Measurements from ENCODE around the gene GALK2. TPM values are rescaled to one million over a fixed set of nuclear protein-coding genes. Genes with fewer than 3 reads are reported as not detected.
A peak's percentile ranks its signal among the peaks of the same experiment; 100 is the strongest.
"Not testable (repeated sequence)": the region's sequence is repeated elsewhere in the genome, so short reads cannot be mapped to it uniquely, and the experiment has no call there.

The GALK2 gene
- total RNA-seq, 1 donor from 2014 or later, result 23.5 TPM

- intact Hi-C loops (cut with micrococcal nuclease), result loop anchor here (5.0 kb wide), 5 partner anchors 48 to 1078 kb away; partner anchors contain the start of genes DTWD1 and FAM227B
- H3K36me3 Mint-ChIP-seq (ENCODE audit: low read depth), result peaks cover 23% of the 10 kb centered on the region
- peaks cover 12% of the 10 kb centered on the region for H3K4me1 Mint-ChIP-seq (ENCODE audit: low read depth)
- no peak overlapping the region for H3K27ac Mint-ChIP-seq
- no peak overlapping the region for H3K4me3 Mint-ChIP-seq
- no peak for DNase-seq (ENCODE audit: low spot score)
- H3K27me3 Mint-ChIP-seq (ENCODE audit: insufficient read depth), result no peaks in the 10 kb centered on the region
- H3K9me3 Mint-ChIP-seq, result no peaks in the 10 kb centered on the region
These were observed 69.1 kb downstream of the GALK2 start for GRCh38 chr15:49239105-49239504.

- no peak for DNase-seq (ENCODE audit: low spot score)
- Mint-ChIP-seq H3K36me3 (ENCODE audit: low read depth) (peaks cover 34% of the 10 kb centered on the region), H3K4me1 (ENCODE audit: low read depth) (no peaks in the 10 kb centered on the region), H3K4me3 (no peak overlapping the region), H3K27me3 (ENCODE audit: insufficient read depth) (no peaks in the 10 kb centered on the region), H3K9me3 (no peaks in the 10 kb centered on the region), H3K27ac (no peak overlapping the region)
- intact Hi-C loops (cut with micrococcal nuclease), result no loop called here
These were observed 72.8 kb downstream of the GALK2 start for GRCh38 chr15:49242820-49243219.

GRCh38 chr15:49247556-49248110 lies 77.6 kb downstream of the GALK2 start:
- Mint-ChIP-seq H3K9me3 (peaks cover 16% of the 10 kb centered on the region), H3K4me1 (ENCODE audit: low read depth) (peaks cover 9% of the 10 kb centered on the region), H3K4me3 (no peak overlapping the region), H3K27me3 (ENCODE audit: insufficient read depth) (no peaks in the 10 kb centered on the region), H3K27ac (no peak overlapping the region), H3K36me3 (ENCODE audit: low read depth) (peaks cover 48% of the 10 kb centered on the region)
- no peak for DNase-seq (ENCODE audit: low spot score)
- intact Hi-C loops (cut with micrococcal nuclease), result no loop called here

- Mint-ChIP-seq H3K36me3 (ENCODE audit: low read depth) (peaks cover 43% of the 10 kb centered on the region), H3K4me1 (ENCODE audit: low read depth) (peaks cover 14% of the 10 kb centered on the region), H3K4me3 (no peak overlapping the region), H3K27me3 (ENCODE audit: insufficient read depth) (no peaks in the 10 kb centered on the region), H3K9me3 (peaks cover 16% of the 10 kb centered on the region), H3K27ac (no peak overlapping the region)
- no peak for DNase-seq (ENCODE audit: low spot score)
- intact Hi-C loops (cut with micrococcal nuclease), result no loop called here
These were observed 78.2 kb downstream of the GALK2 start for GRCh38 chr15:49248291-49248690.

- DNase-seq (ENCODE audit: low spot score), result no peak
- Mint-ChIP-seq H3K36me3 (ENCODE audit: low read depth) (peaks cover 8% of the 10 kb centered on the region), H3K4me1 (ENCODE audit: low read depth) (peaks cover 5% of the 10 kb centered on the region), H3K27me3 (ENCODE audit: insufficient read depth) (no peaks in the 10 kb centered on the region), H3K27ac (no peak overlapping the region), H3K9me3 (peaks cover 14% of the 10 kb centered on the region), H3K4me3 (no peak overlapping the region)
- intact Hi-C loops (cut with micrococcal nuclease), result no loop called here
These were observed 86.1 kb downstream of the GALK2 start for GRCh38 chr15:49255966-49256759.

- H3K4me1 Mint-ChIP-seq (ENCODE audit: low read depth); H3K36me3 Mint-ChIP-seq (ENCODE audit: low read depth); H3K27me3 Mint-ChIP-seq (ENCODE audit: insufficient read depth); H3K27ac Mint-ChIP-seq; DNase-seq (ENCODE audit: low spot score); H3K9me3 Mint-ChIP-seq; intact Hi-C loops (cut with micrococcal nuclease); H3K4me3 Mint-ChIP-seq: not testable (repeated sequence)
These were observed 95.1 kb downstream of the GALK2 start for GRCh38 chr15:49265117-49265516.

- H3K4me3 Mint-ChIP-seq, result no peak overlapping the region
- H3K27me3 Mint-ChIP-seq (ENCODE audit: insufficient read depth), result no peaks in the 10 kb centered on the region
- H3K9me3 Mint-ChIP-seq, result peaks cover 6% of the 10 kb centered on the region
- intact Hi-C loops (cut with micrococcal nuclease), result no loop called here
- no peak overlapping the region for H3K27ac Mint-ChIP-seq
- H3K36me3 Mint-ChIP-seq (ENCODE audit: low read depth), result peaks cover 6% of the 10 kb centered on the region
- DNase-seq (ENCODE audit: low spot score), result no peak
- peaks cover 11% of the 10 kb centered on the region for H3K4me1 Mint-ChIP-seq (ENCODE audit: low read depth)
These were observed 95.9 kb downstream of the GALK2 start for GRCh38 chr15:49265911-49266310.

- Mint-ChIP-seq H3K9me3 (no peaks in the 10 kb centered on the region), H3K4me3 (no peak overlapping the region), H3K36me3 (ENCODE audit: low read depth) (peaks cover 7% of the 10 kb centered on the region), H3K4me1 (ENCODE audit: low read depth) (peaks cover 11% of the 10 kb centered on the region), H3K27me3 (ENCODE audit: insufficient read depth) (no peaks in the 10 kb centered on the region), H3K27ac (no peak overlapping the region)
- intact Hi-C loops (cut with micrococcal nuclease), result no loop called here
- DNase-seq (ENCODE audit: low spot score), result no peak
These were observed 100.7 kb downstream of the GALK2 start for GRCh38 chr15:49270541-49271421.

- intact Hi-C loops (cut with micrococcal nuclease), result no loop called here
- Mint-ChIP-seq H3K4me1 (ENCODE audit: low read depth) (peaks cover 11% of the 10 kb centered on the region), H3K9me3 (no peaks in the 10 kb centered on the region), H3K27me3 (ENCODE audit: insufficient read depth) (no peaks in the 10 kb centered on the region), H3K4me3 (no peak overlapping the region), H3K27ac (peak overlapping the region; percentile 16), H3K36me3 (ENCODE audit: low read depth) (peaks cover 7% of the 10 kb centered on the region)
- no peak for DNase-seq (ENCODE audit: low spot score)
These were observed 103.8 kb downstream of the GALK2 start for GRCh38 chr15:49273734-49274318.

- no peaks in the 10 kb centered on the region for H3K27me3 Mint-ChIP-seq (ENCODE audit: insufficient read depth)
- H3K4me1 Mint-ChIP-seq (ENCODE audit: low read depth), result no peaks in the 10 kb centered on the region
- no peak overlapping the region for H3K4me3 Mint-ChIP-seq
- DNase-seq (ENCODE audit: low spot score), result no peak
- intact Hi-C loops (cut with micrococcal nuclease), result no loop called here
- no peaks in the 10 kb centered on the region for H3K9me3 Mint-ChIP-seq
- H3K36me3 Mint-ChIP-seq (ENCODE audit: low read depth), result peaks cover 27% of the 10 kb centered on the region
- H3K27ac Mint-ChIP-seq, result no peak overlapping the region
These were observed 108.7 kb downstream of the GALK2 start for GRCh38 chr15:49278751-49279150.

GRCh38 chr15:49279521-49280456 lies 109.7 kb downstream of the GALK2 start:
- H3K36me3 Mint-ChIP-seq (ENCODE audit: low read depth), result peaks cover 35% of the 10 kb centered on the region
- no peaks in the 10 kb centered on the region for H3K4me1 Mint-ChIP-seq (ENCODE audit: low read depth)
- no peaks in the 10 kb centered on the region for H3K27me3 Mint-ChIP-seq (ENCODE audit: insufficient read depth)
- H3K9me3 Mint-ChIP-seq, result no peaks in the 10 kb centered on the region
- H3K4me3 Mint-ChIP-seq, result no peak overlapping the region
- intact Hi-C loops (cut with micrococcal nuclease), result no loop called here
- DNase-seq (ENCODE audit: low spot score), result no peak
- no peak overlapping the region for H3K27ac Mint-ChIP-seq

- Mint-ChIP-seq H3K9me3 (peaks cover 14% of the 10 kb centered on the region), H3K36me3 (ENCODE audit: low read depth) (peaks cover 50% of the 10 kb centered on the region), H3K27me3 (ENCODE audit: insufficient read depth) (no peaks in the 10 kb centered on the region), H3K4me3 (no peak overlapping the region), H3K27ac (no peak overlapping the region), H3K4me1 (ENCODE audit: low read depth) (peaks cover 24% of the 10 kb centered on the region)
- intact Hi-C loops (cut with micrococcal nuclease), result no loop called here
- DNase-seq (ENCODE audit: low spot score), result no peak
These were observed 112.3 kb downstream of the GALK2 start for GRCh38 chr15:49282366-49282765.
